ENCODE data around the gene SYNPO2.

The SYNPO2 gene

DNA sequence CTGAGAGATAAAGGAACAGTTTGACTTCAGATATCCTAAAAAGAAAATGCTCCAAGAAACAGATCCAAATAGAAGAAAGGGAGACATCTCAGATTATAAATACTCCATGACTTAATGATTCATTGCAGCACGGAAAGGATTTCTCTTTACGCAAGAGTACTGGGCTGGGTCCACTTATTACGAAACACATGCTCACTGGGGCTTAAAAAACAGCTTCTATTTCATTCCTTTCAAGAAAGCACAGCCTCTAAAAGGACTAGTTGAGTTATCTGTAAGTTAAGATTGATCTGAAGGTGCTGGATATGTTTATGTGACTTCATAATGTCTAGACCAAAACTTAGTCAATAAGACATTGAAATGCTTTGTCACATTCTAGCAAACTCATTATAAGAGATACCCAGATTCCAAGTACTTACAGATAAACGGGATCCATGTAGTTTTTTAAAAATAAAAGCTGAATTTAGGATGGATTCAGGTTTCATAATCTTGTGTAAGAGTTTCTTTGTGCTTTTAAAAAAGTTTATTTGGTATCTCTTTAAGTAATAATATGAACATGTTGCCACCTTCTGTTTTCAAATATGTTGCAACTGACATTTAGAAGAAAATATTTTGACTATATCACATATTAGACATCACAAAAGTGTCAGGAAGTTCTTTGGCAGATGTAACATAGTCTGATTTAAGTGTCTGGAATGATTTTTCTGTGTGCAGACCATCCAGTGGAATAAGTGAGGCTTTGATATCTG, 137.4 kb downstream of the SYNPO2 start:
- DNase-seq (ENCODE audit: extremely low read depth, low read depth) = peak; percentile 82
- TF ChIP-seq CTCF (IDR thresholded peaks at IDR 0.05; ENCODE audit: low read depth, low read length) = no peak

DNA sequence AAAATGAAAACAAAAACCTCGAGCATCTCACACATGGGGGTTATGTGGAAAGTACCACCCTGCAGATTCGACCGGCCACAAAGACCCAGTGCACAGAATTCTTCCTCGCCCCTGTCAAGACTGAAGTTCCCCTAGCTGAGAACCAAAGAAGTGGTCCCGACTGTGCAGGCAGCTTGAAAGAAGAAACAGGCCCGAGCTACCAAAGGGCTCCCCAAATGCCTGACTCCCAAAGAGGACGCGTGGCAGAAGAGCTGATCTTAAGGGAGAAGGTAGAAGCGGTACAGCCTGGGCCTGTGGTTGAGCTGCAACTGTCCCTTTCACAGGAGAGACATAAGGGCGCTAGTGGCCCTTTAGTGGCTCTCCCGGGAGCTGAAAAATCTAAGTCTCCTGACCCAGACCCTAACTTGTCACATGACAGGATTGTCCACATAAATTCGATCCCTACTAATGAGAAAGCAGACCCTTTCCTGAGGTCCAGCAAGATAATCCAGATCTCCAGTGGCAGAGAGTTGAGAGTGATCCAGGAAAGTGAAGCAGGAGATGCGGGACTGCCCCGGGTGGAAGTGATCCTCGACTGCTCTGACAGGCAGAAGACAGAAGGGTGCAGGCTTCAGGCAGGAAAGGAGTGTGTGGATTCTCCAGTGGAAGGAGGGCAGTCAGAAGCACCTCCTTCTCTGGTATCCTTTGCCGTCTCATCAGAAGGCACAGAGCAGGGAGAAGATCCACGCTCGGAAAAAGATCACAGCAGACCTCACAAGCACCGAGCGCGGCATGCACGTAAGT, 138.2 kb downstream of the SYNPO2 start:
- peak; percentile 10 for TF ChIP-seq CTCF (IDR thresholded peaks at IDR 0.05; ENCODE audit: low read depth, low read length)
- no peak for DNase-seq (ENCODE audit: extremely low read depth, low read depth)

DNA sequence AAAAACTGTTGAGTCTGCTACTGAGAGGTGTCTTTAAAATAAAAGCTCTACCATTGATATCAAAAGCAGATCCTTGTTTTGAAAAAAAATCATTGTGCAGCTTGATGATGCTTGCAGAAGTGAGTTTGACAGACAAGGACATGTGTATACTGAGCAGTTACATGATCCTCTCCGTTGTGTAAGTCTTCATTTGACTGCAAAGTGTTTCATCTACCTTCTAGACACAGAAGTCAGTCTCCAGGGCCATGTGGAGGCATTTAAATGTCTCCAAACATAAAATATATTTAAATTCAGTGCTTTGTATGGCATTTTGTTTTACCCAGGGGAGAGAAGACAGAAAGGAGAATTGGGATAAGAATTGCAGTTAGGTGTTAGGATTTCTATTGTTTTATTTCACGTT, 139.2 kb downstream of the SYNPO2 start:
- no peak for DNase-seq (ENCODE audit: extremely low read depth, low read depth)
- no peak for TF ChIP-seq CTCF (IDR thresholded peaks at IDR 0.05; ENCODE audit: low read depth, low read length)

DNA sequence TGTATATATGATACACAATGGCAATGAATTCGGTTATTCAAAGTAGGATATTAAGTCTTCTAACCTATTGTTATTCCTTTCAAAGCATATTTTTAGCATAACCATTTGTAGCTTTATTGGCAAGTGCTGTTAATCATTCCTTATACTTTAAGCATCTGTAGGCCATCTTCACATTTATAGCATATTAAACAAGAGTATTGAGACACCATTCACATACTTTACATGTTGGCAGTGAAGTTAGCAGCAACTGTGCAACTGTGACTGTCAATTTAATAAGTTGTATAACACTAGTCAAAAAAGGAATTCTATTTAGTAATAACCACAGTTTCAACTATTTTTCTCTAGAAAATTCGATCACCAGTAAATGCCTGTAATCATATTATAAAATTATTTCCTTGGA, 139.6 kb downstream of the SYNPO2 start:
- DNase-seq (ENCODE audit: extremely low read depth, low read depth) = no peak
- no peak for TF ChIP-seq CTCF (IDR thresholded peaks at IDR 0.05; ENCODE audit: low read depth, low read length)

GRCh38 chr4:119029847-119030535, 141.3 kb downstream of the SYNPO2 start:
- no peak for TF ChIP-seq CTCF (IDR thresholded peaks at IDR 0.05; ENCODE audit: low read depth, low read length)
- no peak for DNase-seq (ENCODE audit: extremely low read depth, low read depth)

DNA sequence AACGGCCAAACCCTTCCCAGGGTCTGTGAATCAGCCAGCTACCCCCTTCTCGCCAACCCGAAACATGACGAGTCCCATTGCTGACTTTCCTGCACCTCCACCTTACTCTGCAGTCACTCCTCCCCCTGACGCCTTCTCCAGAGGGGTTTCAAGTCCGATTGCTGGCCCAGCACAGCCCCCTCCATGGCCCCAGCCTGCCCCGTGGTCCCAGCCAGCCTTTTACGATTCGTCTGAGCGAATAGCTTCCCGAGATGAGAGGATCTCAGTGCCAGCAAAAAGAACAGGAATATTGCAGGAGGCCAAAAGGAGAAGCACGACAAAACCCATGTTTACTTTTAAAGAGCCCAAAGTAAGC, 141.9 kb downstream of the SYNPO2 start:
- no peak for TF ChIP-seq CTCF (IDR thresholded peaks at IDR 0.05; ENCODE audit: low read depth, low read length)
- no peak for DNase-seq (ENCODE audit: extremely low read depth, low read depth)

DNA sequence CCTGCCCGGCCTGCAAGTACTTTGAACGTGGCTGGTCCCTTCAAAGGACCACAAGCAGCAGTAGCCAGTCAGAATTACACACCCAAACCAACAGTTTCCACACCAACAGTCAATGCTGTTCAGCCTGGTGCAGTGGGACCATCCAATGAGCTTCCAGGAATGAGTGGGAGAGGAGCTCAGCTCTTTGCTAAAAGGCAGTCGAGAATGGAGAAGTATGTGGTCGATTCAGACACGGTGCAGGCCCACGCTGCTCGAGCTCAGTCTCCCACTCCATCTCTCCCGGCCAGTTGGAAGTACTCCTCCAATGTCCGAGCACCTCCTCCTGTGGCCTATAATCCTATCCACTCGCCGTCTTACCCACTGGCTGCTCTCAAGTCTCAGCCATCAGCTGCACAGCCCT, 142.6 kb downstream of the SYNPO2 start:
- DNase-seq (ENCODE audit: extremely low read depth, low read depth) = no peak
- no peak for TF ChIP-seq CTCF (IDR thresholded peaks at IDR 0.05; ENCODE audit: low read depth, low read length)

Data from AG09319 (cell line).